Neural progenitor cell (in vitro differentiated cells): Measurements from ENCODE around the gene NPIPB6.

Experiments used
- CTCF ChIP-seq: fragments of 200-600 bp; sonication (generic); IDR thresholded peaks from 2 replicates; pipeline ENCODE4 v1.5.1; 2017; ENCODE audit warnings: antibody characterized with exemption, mild to moderate bottlenecking
- EZH2 ChIP-seq: fragments of 200-600 bp; sonication (generic); IDR thresholded peaks from 2 replicates; pipeline ENCODE4 v1.6.1; 2017; ENCODE audit warnings: antibody characterized with exemption, mild to moderate bottlenecking, moderate library complexity
- EZH2phosphoT487 ChIP-seq: fragments of 200-600 bp; sonication (generic); IDR thresholded peaks from 2 replicates; pipeline ENCODE4 v1.6.1; 2017; ENCODE audit warnings: antibody characterized with exemption

GRCh38 chr16:28321700-28322411, 41.5 kb downstream of the NPIPB6 start:
- TF ChIP-seq CTCF = peak; percentile 74
- no peak for TF ChIP-seq EZH2
- no peak for TF ChIP-seq EZH2phosphoT487
